ENCODE measurements around the gene WDR44.
"Not testable (repeated sequence)": the region's sequence is repeated elsewhere in the genome, so short reads cannot be mapped to it uniquely, and the experiment has no call there.

The WDR44 gene

DNA sequence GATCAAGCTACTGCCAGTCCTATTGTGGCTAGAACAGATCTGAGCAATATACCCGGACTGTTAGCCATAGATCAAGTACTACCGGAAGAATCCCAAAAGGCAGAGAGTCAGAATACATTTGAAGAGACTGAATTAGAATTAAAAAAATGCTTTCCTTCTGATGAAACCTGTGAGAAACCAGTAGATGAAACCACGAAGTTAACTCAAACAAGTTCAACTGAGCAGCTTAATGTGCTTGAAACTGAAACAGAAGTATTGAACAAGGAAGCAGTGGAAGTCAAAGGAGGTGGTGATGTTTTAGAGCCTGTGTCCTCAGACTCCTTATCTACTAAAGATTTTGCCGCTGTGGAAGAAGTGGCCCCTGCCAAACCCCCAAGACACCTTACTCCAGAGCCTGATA lies 46.8 kb downstream of the WDR44 start:
- DNase-seq, result no peak

DNA sequence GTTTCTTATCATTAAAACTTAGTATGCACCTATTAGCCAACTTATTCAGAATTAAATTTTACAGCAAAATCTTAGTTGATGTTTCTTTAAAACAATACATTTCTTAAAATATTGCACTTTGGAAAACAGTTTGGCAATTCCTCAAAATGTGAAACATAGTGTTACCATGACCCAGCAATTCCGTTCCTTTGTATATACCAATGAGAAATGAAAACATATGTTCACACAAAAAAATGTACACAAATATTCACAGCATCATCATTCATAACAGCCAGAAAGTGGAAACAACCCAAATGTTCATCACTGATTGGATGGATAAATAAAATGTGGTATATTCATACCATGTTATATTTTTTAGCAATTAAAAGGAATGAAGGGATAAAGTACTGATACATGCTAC lies 50.2 kb downstream of the WDR44 start:
- Mint-ChIP-seq H3K36me3 (ENCODE audit: low read depth) (peaks cover 46% of the 10 kb centered on the region), H3K4me3 (no peak overlapping the region), H3K9me3 (no peaks in the 10 kb centered on the region), H3K4me1 (ENCODE audit: low read depth) (peaks cover 5% of the 10 kb centered on the region), H3K27me3 (peaks cover 3% of the 10 kb centered on the region), H3K27ac (no peak overlapping the region)
- DNase-seq, result no peak

More for the DNA sequence above, 46.8 kb downstream of the WDR44 start:
- Mint-ChIP-seq H3K27ac (no peak overlapping the region), H3K36me3 (ENCODE audit: low read depth) (peaks cover 28% of the 10 kb centered on the region), H3K27me3 (peaks cover 3% of the 10 kb centered on the region), H3K4me1 (ENCODE audit: low read depth) (peaks cover 5% of the 10 kb centered on the region), H3K9me3 (no peaks in the 10 kb centered on the region), H3K4me3 (no peak overlapping the region)

DNA sequence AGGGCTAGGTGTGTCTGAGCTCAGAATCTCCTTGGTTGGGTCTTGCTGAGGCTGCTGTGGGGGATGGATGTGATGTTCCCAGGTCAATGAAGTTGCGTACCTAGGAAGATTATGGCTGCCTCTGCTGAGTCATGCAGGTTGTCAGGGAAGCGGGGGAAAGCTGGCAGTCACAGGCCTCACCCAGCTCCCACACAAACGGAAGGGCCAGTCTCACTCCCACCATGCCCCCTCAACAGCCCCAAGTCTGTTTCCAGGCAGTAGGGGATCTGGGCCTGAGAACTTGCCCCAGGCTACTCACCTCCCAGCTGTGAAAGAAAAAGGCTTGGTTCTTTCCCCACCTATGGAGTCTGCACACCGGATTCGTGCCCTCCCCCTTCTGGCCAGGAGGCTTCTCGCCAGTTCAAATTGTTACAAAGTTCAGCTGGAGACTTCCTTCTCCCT lies 72.9 kb downstream of the WDR44 start:
- Mint-ChIP-seq H3K4me1 (ENCODE audit: low read depth) (peaks cover 11% of the 10 kb centered on the region), H3K9me3 (no peaks in the 10 kb centered on the region), H3K36me3 (ENCODE audit: low read depth) (peaks cover 25% of the 10 kb centered on the region), H3K27ac (no peak overlapping the region), H3K4me3 (no peak overlapping the region), H3K27me3 (no peaks in the 10 kb centered on the region)
- no peak for DNase-seq

DNA sequence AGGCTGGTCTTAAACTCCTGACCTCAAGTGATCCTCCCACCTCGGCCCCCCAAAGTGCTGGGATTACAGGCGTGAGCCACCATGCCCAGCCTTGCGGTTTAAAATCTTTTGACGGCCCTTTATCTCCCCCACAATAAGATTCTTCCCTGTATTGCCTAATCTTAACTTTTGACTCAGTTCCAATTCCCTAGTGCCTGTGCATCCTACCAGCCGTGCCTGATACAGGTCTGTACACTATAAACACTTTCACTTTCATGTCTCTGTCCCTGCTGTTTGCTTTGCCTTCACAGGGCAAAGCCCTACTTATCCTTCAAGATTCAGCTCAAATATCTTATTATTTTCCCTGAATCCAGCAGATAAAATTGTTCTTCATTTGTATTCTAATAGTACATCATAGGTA lies 74.6 kb downstream of the WDR44 start:
- H3K9me3 Mint-ChIP-seq, result no peaks in the 10 kb centered on the region
- DNase-seq, result no peak
- peaks cover 12% of the 10 kb centered on the region for H3K4me1 Mint-ChIP-seq (ENCODE audit: low read depth)
- H3K27me3 Mint-ChIP-seq, result no peaks in the 10 kb centered on the region
- H3K27ac Mint-ChIP-seq, result no peak overlapping the region
- H3K36me3 Mint-ChIP-seq (ENCODE audit: low read depth), result peaks cover 18% of the 10 kb centered on the region
- no peak overlapping the region for H3K4me3 Mint-ChIP-seq

DNA sequence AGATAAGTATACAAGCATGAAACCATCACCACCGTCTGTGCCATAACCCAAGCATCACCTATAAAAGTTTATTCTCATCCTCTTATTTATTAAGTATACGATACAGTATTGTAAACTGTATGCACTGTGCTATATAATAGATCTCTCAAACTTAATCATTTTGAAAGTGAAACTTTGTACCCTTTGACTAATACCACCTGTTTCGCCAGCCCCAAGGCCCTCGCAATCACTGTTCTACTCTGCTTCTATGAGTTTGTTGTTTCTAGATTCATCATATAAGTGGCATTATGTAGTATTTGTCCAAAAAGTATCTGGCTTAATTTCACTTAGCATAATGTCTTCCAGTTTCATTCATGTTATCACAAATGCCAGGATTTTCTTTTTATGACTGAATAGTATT lies 77.7 kb downstream of the WDR44 start:
- no peak for DNase-seq
- no peak overlapping the region for H3K4me3 Mint-ChIP-seq
- H3K4me1 Mint-ChIP-seq (ENCODE audit: low read depth), result peaks cover 10% of the 10 kb centered on the region
- no peak overlapping the region for H3K27ac Mint-ChIP-seq
- H3K36me3 Mint-ChIP-seq (ENCODE audit: low read depth), result peaks cover 13% of the 10 kb centered on the region
- no peaks in the 10 kb centered on the region for H3K27me3 Mint-ChIP-seq
- no peaks in the 10 kb centered on the region for H3K9me3 Mint-ChIP-seq

DNA sequence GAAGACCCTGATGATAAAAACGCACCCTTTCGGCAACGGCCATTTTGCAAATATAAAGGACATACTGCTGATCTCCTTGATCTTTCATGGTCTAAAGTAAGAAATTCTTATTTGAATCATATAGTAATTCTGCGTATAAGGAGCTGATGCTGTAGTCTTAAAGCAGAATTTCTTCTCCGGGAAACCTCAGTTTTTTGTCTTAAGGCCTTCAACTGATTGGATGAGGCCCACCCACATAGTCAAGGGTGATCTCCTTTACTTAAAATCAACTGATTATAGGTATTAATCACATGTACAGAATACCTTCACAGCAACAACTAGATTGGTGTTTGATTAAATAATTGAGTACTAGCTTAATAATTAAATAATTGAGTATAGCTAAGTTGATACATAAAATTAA lies 86.9 kb downstream of the WDR44 start:
- Mint-ChIP-seq H3K27ac (no peak overlapping the region), H3K9me3 (no peaks in the 10 kb centered on the region), H3K4me3 (no peak overlapping the region), H3K36me3 (ENCODE audit: low read depth) (peaks cover 28% of the 10 kb centered on the region), H3K27me3 (no peaks in the 10 kb centered on the region), H3K4me1 (ENCODE audit: low read depth) (no peaks in the 10 kb centered on the region)
- DNase-seq, result no peak

DNA sequence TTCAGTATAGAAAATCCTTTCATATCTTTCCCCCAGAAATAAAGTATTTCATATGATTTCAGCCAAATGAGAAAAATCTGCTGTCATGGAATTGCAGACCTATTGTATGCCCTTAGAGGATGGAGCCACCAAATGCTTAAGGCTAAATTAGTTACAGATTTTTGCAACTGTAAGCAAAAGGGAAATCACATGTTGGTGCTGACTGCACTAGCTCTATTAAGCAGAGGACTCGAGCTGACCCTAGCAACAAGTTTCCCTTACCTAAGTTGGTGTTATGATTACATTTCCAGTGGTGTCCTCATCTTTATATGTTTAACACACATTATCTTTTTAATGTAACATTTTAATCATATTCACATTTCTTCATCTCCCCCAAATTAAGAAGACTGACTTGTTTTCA lies 91.4 kb downstream of the WDR44 start:
- H3K27ac Mint-ChIP-seq, result no peak overlapping the region
- no peak for DNase-seq
- no peak overlapping the region for H3K4me3 Mint-ChIP-seq
- H3K27me3 Mint-ChIP-seq, result no peaks in the 10 kb centered on the region
- H3K4me1 Mint-ChIP-seq (ENCODE audit: low read depth), result no peaks in the 10 kb centered on the region
- peaks cover 29% of the 10 kb centered on the region for H3K36me3 Mint-ChIP-seq (ENCODE audit: low read depth)
- H3K9me3 Mint-ChIP-seq, result no peaks in the 10 kb centered on the region

DNA sequence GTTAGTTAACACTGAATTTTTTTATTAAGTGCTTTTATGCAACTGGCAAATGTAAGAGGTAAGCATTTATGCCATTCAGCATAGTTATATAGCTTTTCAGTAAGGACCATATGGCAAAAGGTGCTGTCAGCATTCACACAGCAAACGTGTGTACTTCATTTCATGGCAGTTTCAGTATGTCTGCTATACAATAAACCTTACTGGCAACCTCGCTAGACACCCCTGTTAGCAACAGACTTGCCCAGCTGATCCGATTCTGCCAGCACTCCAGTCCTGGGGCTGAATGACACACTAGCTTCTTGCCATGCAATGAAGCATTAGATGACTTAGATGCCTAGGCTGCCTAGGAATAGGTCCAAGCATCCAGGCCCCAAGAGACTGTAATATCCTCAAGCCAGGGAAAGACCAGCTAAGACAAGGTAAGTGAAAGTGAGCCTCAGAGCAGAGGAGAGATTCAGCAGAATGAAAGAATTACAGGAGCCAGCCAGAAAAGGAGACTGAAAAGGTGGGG lies 102.4 kb downstream of the WDR44 start:
- Mint-ChIP-seq H3K27ac (no peak overlapping the region), H3K36me3 (ENCODE audit: low read depth) (peaks cover 12% of the 10 kb centered on the region), H3K27me3 (no peaks in the 10 kb centered on the region), H3K4me3 (no peak overlapping the region), H3K4me1 (ENCODE audit: low read depth) (no peaks in the 10 kb centered on the region), H3K9me3 (no peaks in the 10 kb centered on the region)
- no peak for DNase-seq

DNA sequence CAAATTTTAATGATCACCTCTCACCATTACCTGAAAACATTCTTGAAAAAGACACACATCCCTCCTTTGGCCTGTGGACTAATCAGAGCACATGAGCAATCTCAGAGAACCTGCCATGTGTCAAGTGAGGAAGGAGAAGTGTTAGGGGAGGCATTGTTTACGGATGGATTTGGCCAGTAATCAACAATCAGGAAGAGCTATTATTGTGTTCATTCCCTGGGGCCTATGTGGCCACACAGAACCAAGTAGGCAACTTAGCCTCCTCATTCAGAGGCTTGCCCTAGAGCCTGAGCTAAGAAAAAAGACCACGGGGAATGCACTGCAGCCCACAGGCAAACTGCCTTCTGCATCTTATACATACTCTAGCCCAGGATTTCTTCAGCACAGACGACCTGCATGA lies 109.1 kb downstream of the WDR44 start:
- Mint-ChIP-seq H3K27ac (no peak overlapping the region), H3K4me1 (ENCODE audit: low read depth) (no peaks in the 10 kb centered on the region), H3K27me3 (peaks cover 4% of the 10 kb centered on the region)

DNA sequence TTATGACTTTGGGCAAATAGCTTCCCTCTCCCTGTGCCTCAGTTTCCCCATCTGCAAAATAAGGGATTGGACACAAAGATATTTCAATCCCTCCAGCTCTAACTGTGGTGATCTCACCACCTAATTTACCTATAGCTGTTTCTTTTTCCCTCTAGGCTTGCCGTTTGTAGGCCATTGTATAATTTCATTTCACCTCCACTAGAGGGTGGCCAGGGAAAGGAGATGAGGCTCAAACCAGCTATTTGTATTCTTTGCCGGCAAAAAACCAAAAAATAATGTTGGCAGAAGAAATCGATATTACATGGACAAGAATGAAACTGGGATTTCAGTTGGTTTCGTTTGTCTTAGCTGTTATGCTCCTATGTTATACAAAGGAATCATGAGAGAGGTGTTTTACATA lies 113.6 kb downstream of the WDR44 start:
- no peaks in the 10 kb centered on the region for H3K9me3 Mint-ChIP-seq
- no peak for DNase-seq
- peaks cover 4% of the 10 kb centered on the region for H3K27me3 Mint-ChIP-seq
- H3K36me3 Mint-ChIP-seq (ENCODE audit: low read depth), result no peaks in the 10 kb centered on the region
- no peaks in the 10 kb centered on the region for H3K4me1 Mint-ChIP-seq (ENCODE audit: low read depth)
- H3K27ac Mint-ChIP-seq, result no peak overlapping the region
- H3K4me3 Mint-ChIP-seq, result no peak overlapping the region

More for the DNA sequence above, 109.1 kb downstream of the WDR44 start:
- H3K36me3 Mint-ChIP-seq (ENCODE audit: low read depth), result peaks cover 3% of the 10 kb centered on the region
- H3K4me3 Mint-ChIP-seq, result no peak overlapping the region
- DNase-seq, result no peak
- H3K9me3 Mint-ChIP-seq, result no peaks in the 10 kb centered on the region

DNA sequence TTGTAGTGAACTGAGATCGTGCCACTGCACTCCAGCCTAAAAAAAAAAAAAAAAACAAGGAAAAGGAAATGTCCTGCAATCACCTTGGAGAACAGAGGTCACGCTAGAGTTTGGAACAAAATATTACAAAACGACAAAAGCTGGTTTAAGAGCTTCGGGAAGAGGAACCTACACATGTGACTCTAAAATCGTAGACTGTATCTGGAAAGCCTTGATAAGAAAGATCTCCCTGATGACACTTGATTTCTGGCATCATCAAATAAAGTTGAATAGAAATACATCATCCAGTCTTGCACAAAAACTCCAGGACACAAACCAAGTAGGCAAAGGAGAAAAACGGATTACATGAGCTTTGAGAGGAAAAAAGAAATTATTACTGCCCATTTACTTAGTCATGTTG lies 118.6 kb downstream of the WDR44 start:
- no peaks in the 10 kb centered on the region for H3K27me3 Mint-ChIP-seq
- H3K9me3 Mint-ChIP-seq, result no peaks in the 10 kb centered on the region
- no peaks in the 10 kb centered on the region for H3K4me1 Mint-ChIP-seq (ENCODE audit: low read depth)
- no peak for DNase-seq
- no peak overlapping the region for H3K27ac Mint-ChIP-seq
- no peaks in the 10 kb centered on the region for H3K36me3 Mint-ChIP-seq (ENCODE audit: low read depth)
- H3K4me3 Mint-ChIP-seq, result no peak overlapping the region

DNA sequence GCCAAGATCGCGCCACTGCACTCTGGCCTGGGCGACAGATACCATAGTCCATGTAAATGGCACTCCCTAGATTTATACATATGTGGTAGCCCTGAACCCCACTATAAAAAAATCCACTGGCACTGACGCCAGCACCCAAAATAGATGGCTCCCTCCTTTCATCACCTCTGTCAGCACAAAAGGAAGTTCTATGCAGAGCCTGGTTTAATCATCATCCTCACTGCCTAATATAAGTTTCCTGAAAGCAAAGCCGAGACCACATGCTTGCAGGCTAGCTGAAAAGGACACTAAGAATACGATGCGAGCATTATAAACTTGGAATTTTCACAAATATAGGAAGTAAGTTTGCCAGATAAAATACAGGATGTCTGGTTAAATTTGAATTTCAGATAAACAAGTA lies 122.2 kb downstream of the WDR44 start:
- Mint-ChIP-seq H3K36me3 (ENCODE audit: low read depth) (no peaks in the 10 kb centered on the region), H3K27ac (no peak overlapping the region), H3K4me3 (no peak overlapping the region), H3K4me1 (ENCODE audit: low read depth) (no peaks in the 10 kb centered on the region), H3K27me3 (no peaks in the 10 kb centered on the region), H3K9me3 (peaks cover 13% of the 10 kb centered on the region)
- no peak for DNase-seq

DNA sequence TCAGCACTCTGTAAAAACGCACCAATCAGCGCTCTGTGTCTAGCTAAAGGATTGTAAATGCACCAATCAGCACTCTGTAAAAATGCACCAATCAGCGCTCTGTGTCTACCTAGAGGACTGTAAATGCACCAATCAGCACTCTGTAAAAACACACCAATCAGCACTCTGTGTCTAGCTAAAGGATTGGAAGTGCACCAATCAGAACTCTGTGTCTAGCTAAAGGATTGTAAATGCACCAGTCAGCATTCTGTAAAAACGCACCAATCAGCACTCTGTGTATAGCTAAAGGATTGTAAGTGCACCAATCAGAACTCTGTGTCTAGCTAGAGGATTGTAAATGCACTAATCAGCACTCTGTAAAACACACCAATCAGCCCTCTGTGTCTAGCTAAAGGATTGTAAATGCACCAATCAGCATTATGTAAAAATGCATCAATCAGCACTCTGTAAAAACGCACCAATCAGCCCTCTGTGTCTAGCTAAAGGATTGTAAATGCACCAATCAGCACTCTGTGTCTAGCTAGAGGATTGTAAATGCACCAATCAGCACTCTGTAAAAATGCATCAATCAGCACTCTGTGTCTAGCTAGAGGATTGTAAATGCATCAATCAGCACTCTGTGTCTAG lies 124.9 kb downstream of the WDR44 start:
- H3K27me3 Mint-ChIP-seq; H3K27ac Mint-ChIP-seq; H3K4me3 Mint-ChIP-seq; DNase-seq; H3K36me3 Mint-ChIP-seq (ENCODE audit: low read depth); H3K4me1 Mint-ChIP-seq (ENCODE audit: low read depth): not testable (repeated sequence)
- peaks cover 13% of the 10 kb centered on the region for H3K9me3 Mint-ChIP-seq

DNA sequence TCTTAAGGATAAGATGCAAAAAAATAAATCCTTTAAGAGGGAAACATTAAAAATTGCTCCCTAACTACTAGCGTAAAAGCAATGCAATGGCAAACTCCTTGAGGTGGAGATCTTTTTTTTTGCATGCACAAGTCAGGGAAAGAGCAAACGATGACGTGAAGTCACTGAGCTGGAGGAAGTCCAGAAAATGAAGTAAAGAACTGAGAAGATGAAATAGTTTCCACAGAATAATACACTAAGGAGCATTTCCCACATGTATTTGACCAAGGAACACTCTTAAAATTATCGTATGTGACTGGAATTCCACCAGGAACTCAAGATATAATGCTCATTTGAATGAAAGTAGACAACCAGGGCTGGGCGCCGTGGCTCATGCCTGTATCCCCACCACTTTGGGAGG lies 128.7 kb downstream of the WDR44 start:
- Mint-ChIP-seq H3K27ac (no peak overlapping the region), H3K27me3 (no peaks in the 10 kb centered on the region), H3K4me3 (no peak overlapping the region), H3K4me1 (ENCODE audit: low read depth) (no peaks in the 10 kb centered on the region), H3K9me3 (peaks cover 13% of the 10 kb centered on the region), H3K36me3 (ENCODE audit: low read depth) (no peaks in the 10 kb centered on the region)
- DNase-seq, result no peak

DNA sequence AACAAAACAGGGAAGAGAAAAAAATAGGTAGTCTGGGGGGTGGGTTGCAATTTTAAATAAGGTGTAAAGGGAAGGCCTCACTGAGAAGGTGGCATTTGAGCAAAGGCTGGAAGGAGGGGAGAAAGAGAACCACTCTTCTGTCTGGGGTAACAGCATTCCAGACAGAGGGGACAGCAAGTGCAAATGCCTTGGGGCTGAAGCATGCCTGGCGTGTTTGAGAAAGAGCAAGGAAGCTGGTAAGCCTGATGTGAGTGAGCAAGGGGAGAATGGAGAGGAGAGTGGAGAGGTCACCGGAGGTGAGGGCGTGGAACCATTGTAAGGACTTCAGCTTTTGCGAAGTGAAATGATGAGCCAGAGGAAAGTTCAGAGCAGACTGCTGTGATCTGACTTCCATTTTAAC lies 130.0 kb downstream of the WDR44 start:
- H3K27ac Mint-ChIP-seq, result no peak overlapping the region
- DNase-seq, result no peak

DNA sequence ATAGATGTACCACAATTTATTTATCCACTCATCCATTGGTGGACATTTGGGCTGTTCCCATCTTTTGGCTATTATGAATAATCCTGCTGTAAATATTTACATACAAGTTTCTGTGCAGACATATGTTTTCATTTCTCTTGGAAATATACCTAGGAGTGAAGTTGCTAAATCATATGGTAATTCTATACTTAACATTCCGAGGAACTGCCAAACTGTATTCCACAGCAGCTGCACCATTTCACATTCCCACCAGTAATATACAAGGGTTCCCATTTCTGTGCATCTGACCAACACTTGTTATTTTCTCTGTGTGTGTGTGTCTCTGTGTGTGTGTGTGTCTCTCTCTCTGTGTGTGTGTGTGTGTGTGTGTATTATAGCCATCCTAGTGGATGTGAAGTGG lies 134.3 kb downstream of the WDR44 start:
- no peaks in the 10 kb centered on the region for H3K4me1 Mint-ChIP-seq (ENCODE audit: low read depth)
- no peak overlapping the region for H3K4me3 Mint-ChIP-seq
- no peaks in the 10 kb centered on the region for H3K9me3 Mint-ChIP-seq
- H3K36me3 Mint-ChIP-seq (ENCODE audit: low read depth), result no peaks in the 10 kb centered on the region
- H3K27me3 Mint-ChIP-seq, result no peaks in the 10 kb centered on the region
- DNase-seq, result no peak
- no peak overlapping the region for H3K27ac Mint-ChIP-seq

More for the DNA sequence above, 130.0 kb downstream of the WDR44 start:
- H3K4me1 Mint-ChIP-seq (ENCODE audit: low read depth), result no peaks in the 10 kb centered on the region
- H3K27me3 Mint-ChIP-seq, result no peaks in the 10 kb centered on the region
- no peaks in the 10 kb centered on the region for H3K36me3 Mint-ChIP-seq (ENCODE audit: low read depth)
- peaks cover 7% of the 10 kb centered on the region for H3K9me3 Mint-ChIP-seq
- no peak overlapping the region for H3K4me3 Mint-ChIP-seq
